ENCODE data around the gene RPL34. TPM values are rescaled to one million over a fixed set of nuclear protein-coding genes. Genes with fewer than 3 reads are reported as not detected.

The RPL34 gene
- total RNA-seq, 2 donors from 2014 or later: 1,695 to 1,802 TPM

GRCh38 chr4:108662629-108663028 is 42.3 kb downstream of the RPL34 start:
- no peak for ATAC-seq
- Mint-ChIP-seq H3K9me3 (no peaks in the 10 kb centered on the region), H3K36me3 (peaks cover 5 to 11% of the 10 kb centered on the region in 2 donors), H3K27ac (no peak overlapping the region)
- DNase-seq (ENCODE audit: low spot score in 2 of 2): no peak

GRCh38 chr4:108674356-108674977 is 54.1 kb downstream of the RPL34 start:
- peaks cover 0 to 11% of the 10 kb centered on the region in 2 donors for H3K36me3 Mint-ChIP-seq
- H3K9me3 Mint-ChIP-seq: no peaks in the 10 kb centered on the region

More at GRCh38 chr4:108674356-108674977, 54.1 kb downstream of the RPL34 start:
- DNase-seq (ENCODE audit: low spot score in 2 of 2): no peak
- H3K27ac Mint-ChIP-seq: no peak overlapping the region
- no peak for ATAC-seq

Other genes with a start within 250 kb of the RPL34 start
- 10 to 100 TPM; 59.1 to 69.0 TPM for gene OSTC, start 30.0 kb downstream of the RPL34 start, total RNA-seq
- gene ETNPPL, start 142.5 kb downstream of the RPL34 start, total RNA-seq: not detected